Measurements from ENCODE around the gene GATA2. TPM values are rescaled to one million over a fixed set of nuclear protein-coding genes. Genes with fewer than 3 reads are reported as not detected.

GATA2 gene
- total and polyA plus RNA-seq, 2 of the 13 experiments (the other 11 are each of a cell fraction or from before 2014, with no cell fraction given): 3.5 to 6.2 TPM

GRCh38 chr3:128487813-128488635, 5.0 kb downstream of the GATA2 start (continued):
- TF ChIP-seq ZNF326 (CRISPR knock-in tag; IDR thresholded peaks at IDR 0.05; ENCODE audit: borderline replicate concordance): no peak
- TF ChIP-seq ZC3H4 (CRISPR knock-in tag; IDR thresholded peaks at IDR 0.05; ENCODE audit: borderline replicate concordance): peak; percentile 65; the same call in 1 of the 2 replicates
- no peak for TF ChIP-seq SIX1 (CRISPR knock-in tag; IDR thresholded peaks at IDR 0.05; ENCODE audit: borderline replicate concordance)
- no peak for TF ChIP-seq HINFP (CRISPR knock-in tag; IDR thresholded peaks at IDR 0.05; ENCODE audit: low read depth)
- TF ChIP-seq ZBTB14 (CRISPR knock-in tag; IDR thresholded peaks at IDR 0.05): no peak
- no peak; the same call in 1 of the 2 replicates for TF ChIP-seq MEIS2 (CRISPR knock-in tag; IDR thresholded peaks at IDR 0.05)
- TF ChIP-seq FOXK1 (CRISPR knock-in tag; IDR thresholded peaks at IDR 0.05; ENCODE audit: borderline replicate concordance, low read depth): no peak
- no peak for TF ChIP-seq NONO (IDR thresholded peaks at IDR 0.05)
- TF ChIP-seq NONO (CRISPR knock-in tag; conservative IDR thresholded peaks at IDR 0.05): peak; percentile 89
- no peak for TF ChIP-seq ZNF644 (CRISPR knock-in tag; IDR thresholded peaks at IDR 0.05; ENCODE audit: low read depth)
- TF ChIP-seq ZSCAN31 (CRISPR knock-in tag; IDR thresholded peaks at IDR 0.05; ENCODE audit: low read depth): no peak
- no peak for TF ChIP-seq TRAFD1 (CRISPR knock-in tag; IDR thresholded peaks at IDR 0.05; ENCODE audit: borderline replicate concordance)
- no peak; the same call in 1 of the 2 replicates for TF ChIP-seq FOXP4 (CRISPR knock-in tag; IDR thresholded peaks at IDR 0.05)
- no peak for TF ChIP-seq ZNF17 (CRISPR knock-in tag; IDR thresholded peaks at IDR 0.05)
- peak; percentile 77 for TF ChIP-seq HDAC1 (CRISPR knock-in tag; IDR thresholded peaks at IDR 0.05)
- no peak for TF ChIP-seq ZNF512 (CRISPR knock-in tag; IDR thresholded peaks at IDR 0.05)
- TF ChIP-seq TSC22D2 (CRISPR knock-in tag; IDR thresholded peaks at IDR 0.05; ENCODE audit: borderline replicate concordance): no peak
- no peak for TF ChIP-seq GTF2F1 (IDR thresholded peaks at IDR 0.05; ENCODE audit: low read length)
- no peak for TF ChIP-seq GPBP1L1 (CRISPR knock-in tag; IDR thresholded peaks at IDR 0.05)
- TF ChIP-seq ZNF510 (CRISPR knock-in tag; IDR thresholded peaks at IDR 0.05; ENCODE audit: low read depth): peak; percentile 18; the same call in 1 of the 2 replicates
